ENCODE data around the gene SNX32. TPM values are rescaled to one million over a fixed set of nuclear protein-coding genes. Genes with fewer than 3 reads are reported as not detected.

Gene SNX32
- total and polyA plus RNA-seq, 2 of the 13 experiments (the other 11 are each of a cell fraction or from before 2014, with no cell fraction given), result 0.09 to 0.34 TPM

DNA sequence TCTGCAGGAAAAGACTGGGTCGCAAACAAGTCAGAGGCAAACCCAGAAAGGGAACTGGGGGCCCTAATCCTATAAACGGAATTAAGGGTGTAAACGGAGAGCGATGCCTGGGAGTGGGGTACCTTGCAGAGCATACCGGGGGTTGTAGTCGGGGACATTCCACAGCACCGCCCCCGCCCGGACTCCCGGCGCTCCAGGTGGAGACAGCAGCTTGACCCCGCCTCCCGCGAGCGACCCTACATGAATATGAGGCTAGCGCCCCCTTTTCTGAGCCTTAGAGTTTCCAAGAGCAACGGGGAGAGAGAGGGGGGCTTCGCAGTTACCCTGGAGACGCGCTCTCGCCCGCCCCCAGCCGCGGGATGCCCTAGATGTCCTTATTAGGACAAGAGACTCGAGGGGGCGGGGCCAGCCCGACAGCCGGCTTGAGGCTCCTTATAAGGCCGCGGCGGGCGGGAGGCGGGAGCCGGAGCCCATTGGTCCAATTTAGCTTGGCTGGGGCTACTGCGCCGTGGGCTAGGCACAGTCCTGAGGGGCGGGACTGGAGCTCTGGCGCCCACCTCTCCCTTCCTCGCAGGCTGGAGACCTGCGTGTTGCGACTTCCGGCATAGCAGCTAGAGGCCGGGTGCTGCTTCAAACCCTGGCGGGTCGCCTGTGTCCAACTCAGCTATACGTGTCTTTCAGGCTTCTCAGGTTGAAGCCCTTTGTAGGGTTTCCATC, 25.5 kb downstream of the SNX32 start (continued):
- TF ChIP-seq HMG20A (CRISPR knock-in tag; IDR thresholded peaks at IDR 0.05; ENCODE audit: borderline replicate concordance), result no peak
- TF ChIP-seq STAG1 (CRISPR knock-in tag; IDR thresholded peaks at IDR 0.05), result no peak
- no peak for TF ChIP-seq SP140L (CRISPR knock-in tag; IDR thresholded peaks at IDR 0.05; ENCODE audit: borderline replicate concordance)
- TF ChIP-seq, protein P1, sequence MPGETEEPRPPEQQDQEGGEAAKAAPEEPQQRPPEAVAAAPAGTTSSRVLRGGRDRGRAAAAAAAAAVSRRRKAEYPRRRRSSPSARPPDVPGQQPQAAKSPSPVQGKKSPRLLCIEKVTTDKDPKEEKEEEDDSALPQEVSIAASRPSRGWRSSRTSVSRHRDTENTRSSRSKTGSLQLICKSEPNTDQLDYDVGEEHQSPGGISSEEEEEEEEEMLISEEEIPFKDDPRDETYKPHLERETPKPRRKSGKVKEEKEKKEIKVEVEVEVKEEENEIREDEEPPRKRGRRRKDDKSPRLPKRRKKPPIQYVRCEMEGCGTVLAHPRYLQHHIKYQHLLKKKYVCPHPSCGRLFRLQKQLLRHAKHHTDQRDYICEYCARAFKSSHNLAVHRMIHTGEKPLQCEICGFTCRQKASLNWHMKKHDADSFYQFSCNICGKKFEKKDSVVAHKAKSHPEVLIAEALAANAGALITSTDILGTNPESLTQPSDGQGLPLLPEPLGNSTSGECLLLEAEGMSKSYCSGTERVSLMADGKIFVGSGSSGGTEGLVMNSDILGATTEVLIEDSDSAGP (CRISPR knock-in tag; IDR thresholded peaks at IDR 0.05; ENCODE audit: borderline replicate concordance), result no peak
- no peak for TF ChIP-seq ZNF564 (CRISPR knock-in tag; IDR thresholded peaks at IDR 0.05)
- no peak; the same call in 1 of the 2 replicates for TF ChIP-seq HOMEZ (CRISPR knock-in tag; IDR thresholded peaks at IDR 0.05; ENCODE audit: low read depth)
- no peak for TF ChIP-seq CENPX (CRISPR knock-in tag; IDR thresholded peaks at IDR 0.05)
- peak; percentile 43; the same call in 1 of the 2 replicates for TF ChIP-seq HOXA3 (CRISPR knock-in tag; IDR thresholded peaks at IDR 0.05)
- 0 out of 2 replicates have a peak, but pooled peaks have one; percentile 5 for TF ChIP-seq FOXK2 (IDR thresholded peaks at IDR 0.05)
- TF ChIP-seq TOE1 (CRISPR knock-in tag; IDR thresholded peaks at IDR 0.05), result 0 out of 2 replicates have a peak, but pooled peaks have one; percentile 13
- TF ChIP-seq HOXA9 (CRISPR knock-in tag; IDR thresholded peaks at IDR 0.05; ENCODE audit: borderline replicate concordance), result no peak
- no peak for TF ChIP-seq HMGA1 (CRISPR knock-in tag; conservative IDR thresholded peaks at IDR 0.05)
- TF ChIP-seq TFE3 (CRISPR knock-in tag; IDR thresholded peaks at IDR 0.05), result no peak
- peak; percentile 64 for TF ChIP-seq NFYC (CRISPR knock-in tag; IDR thresholded peaks at IDR 0.05)
- no peak; the same call in 1 of the 2 replicates for TF ChIP-seq ZSCAN21 (CRISPR knock-in tag; IDR thresholded peaks at IDR 0.05; ENCODE audit: borderline replicate concordance)
- TF ChIP-seq, protein P2, sequence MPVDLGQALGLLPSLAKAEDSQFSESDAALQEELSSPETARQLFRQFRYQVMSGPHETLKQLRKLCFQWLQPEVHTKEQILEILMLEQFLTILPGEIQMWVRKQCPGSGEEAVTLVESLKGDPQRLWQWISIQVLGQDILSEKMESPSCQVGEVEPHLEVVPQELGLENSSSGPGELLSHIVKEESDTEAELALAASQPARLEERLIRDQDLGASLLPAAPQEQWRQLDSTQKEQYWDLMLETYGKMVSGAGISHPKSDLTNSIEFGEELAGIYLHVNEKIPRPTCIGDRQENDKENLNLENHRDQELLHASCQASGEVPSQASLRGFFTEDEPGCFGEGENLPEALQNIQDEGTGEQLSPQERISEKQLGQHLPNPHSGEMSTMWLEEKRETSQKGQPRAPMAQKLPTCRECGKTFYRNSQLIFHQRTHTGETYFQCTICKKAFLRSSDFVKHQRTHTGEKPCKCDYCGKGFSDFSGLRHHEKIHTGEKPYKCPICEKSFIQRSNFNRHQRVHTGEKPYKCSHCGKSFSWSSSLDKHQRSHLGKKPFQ (CRISPR knock-in tag; IDR thresholded peaks at IDR 0.05; ENCODE audit: insufficient replicate concordance), result peak; percentile 6
- peak; percentile 77; the same call in 1 of the 2 replicates for TF ChIP-seq ZNF782 (CRISPR knock-in tag; IDR thresholded peaks at IDR 0.05; ENCODE audit: borderline replicate concordance)
- no peak for TF ChIP-seq ZNF775 (CRISPR knock-in tag; IDR thresholded peaks at IDR 0.05; ENCODE audit: borderline replicate concordance)
- no peak for TF ChIP-seq THAP8 (CRISPR knock-in tag; IDR thresholded peaks at IDR 0.05; ENCODE audit: borderline replicate concordance)
- 0 out of 2 replicates have a peak, but pooled peaks have one; percentile 37 for TF ChIP-seq ZNF788 (CRISPR knock-in tag; IDR thresholded peaks at IDR 0.05; ENCODE audit: borderline replicate concordance)
